Loucy (cell line): ENCODE results near the gene STUM.

Experiments
- H2AFZ ChIP-seq: fragments of 200-600 bp; sonication (generic); 2 replicates; pipeline ENCODE4 v1.6.0; 2016; ENCODE audit warnings: antibody characterized with exemption, mild to moderate bottlenecking, low read length, moderate library complexity
- H3F3A ChIP-seq: fragments of 200-600 bp; 2 replicates; pipeline ENCODE4 v1.6.0; 2016; ENCODE audit warnings: antibody characterized with exemption, low read depth, mild to moderate bottlenecking
- H3K27me3 ChIP-seq: fragments of 200-600 bp; sonication (generic); 2 replicates; pipeline ENCODE4 v1.6.1; 2014; ENCODE audit warnings: low read length, mild to moderate bottlenecking; ENCODE audit not compliant: insufficient read depth, poor library complexity, severe bottlenecking
- H3K36me3 ChIP-seq: fragments of 200-600 bp; sonication (generic); 2 replicates; pipeline ENCODE4 v1.6.1; 2016; ENCODE audit warnings: low read length; ENCODE audit not compliant: insufficient read depth
- H3K4me1 ChIP-seq: fragments of 200-600 bp; sonication (generic); 2 replicates; pipeline ENCODE4 v1.5.1; 2014; ENCODE audit warnings: low read length, mild to moderate bottlenecking; ENCODE audit not compliant: insufficient read depth, poor library complexity, severe bottlenecking
- H3K4me2 ChIP-seq: fragments of 200-600 bp; sonication (generic); 2 replicates; pipeline ENCODE4 v1.6.0; 2014; ENCODE audit warnings: antibody characterized with exemption, low read length, low read depth, mild to moderate bottlenecking; ENCODE audit not compliant: poor library complexity, severe bottlenecking
- H3K4me3 ChIP-seq: fragments of 200-600 bp; sonication (generic); 2 replicates; pipeline ENCODE4 v1.5.1; 2014; ENCODE audit warnings: low read length, mild to moderate bottlenecking, mixed read lengths; ENCODE audit not compliant: poor library complexity, severe bottlenecking
- H3K79me2 ChIP-seq: fragments of 200-600 bp; sonication (generic); 2 replicates; pipeline ENCODE4 v1.6.1; 2014; ENCODE audit warnings: low read length; ENCODE audit not compliant: insufficient read depth
- H3K9ac ChIP-seq: fragments of 200-600 bp; sonication (generic); 2 replicates; pipeline ENCODE4 v1.6.0; 2014; ENCODE audit warnings: mild to moderate bottlenecking, low read depth, low read length, moderate library complexity; ENCODE audit not compliant: poor library complexity, severe bottlenecking
- H3K9me2 ChIP-seq: fragments of 200-600 bp; sonication (generic); replicated peaks from 2 replicates; pipeline ENCODE4 v1.6.1; 2016; ENCODE audit warnings: low read depth, low read length, mixed read lengths
- H3K9me3 ChIP-seq: fragments of 200-600 bp; sonication (generic); 2 replicates; pipeline ENCODE4 v1.6.1; 2014; ENCODE audit warnings: mild to moderate bottlenecking, antibody characterized with exemption, low read length, low read depth; ENCODE audit not compliant: insufficient read depth
- H4K20me1 ChIP-seq: fragments of 200-600 bp; sonication (generic); 2 replicates; pipeline ENCODE4 v1.6.0; 2014; ENCODE audit warnings: antibody characterized with exemption, low read length, mild to moderate bottlenecking; ENCODE audit not compliant: insufficient read depth, poor library complexity, severe bottlenecking
- EZH2phosphoT487 ChIP-seq: fragments of 200-600 bp; IDR thresholded peaks from 2 replicates; pipeline ENCODE4 v1.6.1; 2018; ENCODE audit warnings: antibody characterized with exemption, mild to moderate bottlenecking, moderate library complexity, borderline replicate concordance
- TF ChIP-seq, protein P1 (sequence below): fragments of 200-600 bp; sonication (generic); conservative IDR thresholded peaks from 2 replicates; pipeline ENCODE4 v1.5.1; 2014; ENCODE audit warnings: mild to moderate bottlenecking, antibody characterized with exemption, low read length

The STUM gene

DNA sequence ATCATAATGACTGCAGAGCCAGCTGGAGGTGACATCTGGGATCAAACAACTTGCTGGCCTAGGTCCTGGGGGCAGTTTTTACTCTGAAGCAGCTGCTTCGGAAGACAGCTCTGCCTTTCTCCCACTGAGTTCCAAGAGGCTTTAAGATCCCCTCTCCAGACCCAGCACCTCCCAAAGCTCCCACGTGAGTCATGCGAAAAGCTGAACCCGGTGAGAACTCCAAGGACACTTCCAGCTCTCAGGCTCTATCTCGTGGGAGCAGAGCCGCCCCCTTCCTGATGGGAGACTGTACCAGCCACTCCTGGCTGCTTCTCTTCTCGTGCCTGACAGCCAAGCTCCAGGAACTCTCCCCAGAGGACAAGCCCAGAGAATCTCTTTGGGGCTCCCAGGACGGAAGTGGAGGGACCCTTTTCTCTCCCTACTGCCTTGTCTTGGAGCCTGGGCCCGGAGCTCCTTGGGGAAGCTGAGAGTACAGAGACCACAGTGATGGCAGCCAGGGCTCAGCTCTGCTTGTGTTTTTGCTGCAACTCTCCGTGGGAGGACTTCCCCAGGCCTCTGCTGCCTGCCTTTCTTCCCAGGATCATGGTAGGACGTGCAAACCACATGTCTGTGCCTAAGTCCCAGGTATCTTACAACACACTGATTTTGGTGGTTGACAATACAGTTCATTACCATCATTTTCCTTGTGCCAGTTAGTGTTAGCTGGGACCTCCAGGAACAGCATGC lies 40.6 kb downstream of the STUM start:
- no peak overlapping the region for H3K9ac ChIP-seq
- H3K36me3 ChIP-seq, result no peaks in the 10 kb centered on the region
- no peak overlapping the region for H3K4me3 ChIP-seq
- no peak overlapping the region for H3K4me2 ChIP-seq
- no peak for TF ChIP-seq EZH2phosphoT487
- TF ChIP-seq, protein P1, sequence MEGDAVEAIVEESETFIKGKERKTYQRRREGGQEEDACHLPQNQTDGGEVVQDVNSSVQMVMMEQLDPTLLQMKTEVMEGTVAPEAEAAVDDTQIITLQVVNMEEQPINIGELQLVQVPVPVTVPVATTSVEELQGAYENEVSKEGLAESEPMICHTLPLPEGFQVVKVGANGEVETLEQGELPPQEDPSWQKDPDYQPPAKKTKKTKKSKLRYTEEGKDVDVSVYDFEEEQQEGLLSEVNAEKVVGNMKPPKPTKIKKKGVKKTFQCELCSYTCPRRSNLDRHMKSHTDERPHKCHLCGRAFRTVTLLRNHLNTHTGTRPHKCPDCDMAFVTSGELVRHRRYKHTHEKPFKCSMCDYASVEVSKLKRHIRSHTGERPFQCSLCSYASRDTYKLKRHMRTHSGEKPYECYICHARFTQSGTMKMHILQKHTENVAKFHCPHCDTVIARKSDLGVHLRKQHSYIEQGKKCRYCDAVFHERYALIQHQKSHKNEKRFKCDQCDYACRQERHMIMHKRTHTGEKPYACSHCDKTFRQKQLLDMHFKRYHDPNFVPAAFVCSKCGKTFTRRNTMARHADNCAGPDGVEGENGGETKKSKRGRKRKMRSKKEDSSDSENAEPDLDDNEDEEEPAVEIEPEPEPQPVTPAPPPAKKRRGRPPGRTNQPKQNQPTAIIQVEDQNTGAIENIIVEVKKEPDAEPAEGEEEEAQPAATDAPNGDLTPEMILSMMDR, result no peak
- H3F3A ChIP-seq, result no peaks in the 10 kb centered on the region
- no peaks in the 10 kb centered on the region for H3K9me2 ChIP-seq
- peaks cover 7% of the 10 kb centered on the region for H3K4me1 ChIP-seq
- H4K20me1 ChIP-seq, result no peaks in the 10 kb centered on the region
- H3K9me3 ChIP-seq, result no peaks in the 10 kb centered on the region
- no peaks in the 10 kb centered on the region for H3K79me2 ChIP-seq
- no peaks in the 10 kb centered on the region for H3K27me3 ChIP-seq
- no peak overlapping the region for H2AFZ ChIP-seq

DNA sequence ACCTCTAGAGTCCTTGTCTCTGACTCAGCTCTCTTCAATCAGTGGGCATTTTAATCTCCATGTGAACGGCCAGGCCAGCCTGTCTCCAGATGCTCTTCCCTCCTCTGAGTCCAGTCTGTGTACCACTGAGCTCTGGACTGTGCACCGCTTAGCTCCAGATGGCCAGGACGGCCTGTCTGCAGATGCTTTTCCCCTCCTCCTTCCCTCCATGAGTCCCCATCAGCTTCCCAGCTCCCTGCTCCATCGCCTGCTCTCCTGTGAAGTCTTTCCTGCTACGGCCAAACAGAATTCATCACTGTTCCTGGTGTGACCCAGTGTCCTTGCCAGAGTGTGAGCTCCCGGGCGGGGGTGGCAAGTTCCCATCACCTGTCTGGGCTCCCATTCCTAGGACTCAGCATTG lies 42.0 kb downstream of the STUM start:
- no peaks in the 10 kb centered on the region for H3F3A ChIP-seq
- H4K20me1 ChIP-seq, result no peaks in the 10 kb centered on the region
- H3K4me1 ChIP-seq, result no peaks in the 10 kb centered on the region
- TF ChIP-seq EZH2phosphoT487, result no peak
- TF ChIP-seq, protein P1, result no peak
- H3K9ac ChIP-seq, result no peak overlapping the region
- H3K4me2 ChIP-seq, result no peak overlapping the region
- no peak overlapping the region for H3K4me3 ChIP-seq
- H3K9me2 ChIP-seq, result no peaks in the 10 kb centered on the region
- H3K36me3 ChIP-seq, result no peaks in the 10 kb centered on the region
- H3K79me2 ChIP-seq, result no peaks in the 10 kb centered on the region
- H2AFZ ChIP-seq, result no peak overlapping the region
- H3K27me3 ChIP-seq, result no peaks in the 10 kb centered on the region
- H3K9me3 ChIP-seq, result no peaks in the 10 kb centered on the region

DNA sequence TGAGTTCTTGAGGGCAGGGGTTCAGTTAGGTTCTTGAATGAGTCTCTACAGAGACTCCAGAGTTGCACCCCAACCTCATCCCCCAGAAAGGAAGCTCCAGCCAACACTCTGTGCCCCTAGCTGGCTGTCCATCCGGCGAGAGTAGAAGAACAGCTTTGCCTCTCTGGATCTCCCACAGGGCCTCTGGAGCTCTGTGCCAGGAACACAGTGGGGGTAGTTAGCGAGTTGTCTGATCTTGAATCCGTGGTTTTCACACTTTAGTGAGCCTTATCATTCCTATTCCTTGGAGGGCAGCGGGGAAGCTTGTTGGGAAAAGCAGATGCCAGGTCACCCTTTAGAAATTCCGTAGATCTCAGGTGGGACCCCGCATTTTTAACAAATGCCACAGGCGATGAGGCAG lies 45.0 kb downstream of the STUM start:
- no peak overlapping the region for H3K4me3 ChIP-seq
- H3K27me3 ChIP-seq, result no peaks in the 10 kb centered on the region

More for the DNA sequence above, 45.0 kb downstream of the STUM start:
- Histone ChIP-seq H3K79me2 (no peaks in the 10 kb centered on the region), H3K36me3 (no peaks in the 10 kb centered on the region), H2AFZ (no peak overlapping the region), H3K4me2 (no peak overlapping the region), H3K4me1 (peaks cover 5% of the 10 kb centered on the region), H4K20me1 (no peaks in the 10 kb centered on the region), H3K9ac (no peak overlapping the region), H3F3A (no peaks in the 10 kb centered on the region), H3K9me2 (no peaks in the 10 kb centered on the region), H3K9me3 (no peaks in the 10 kb centered on the region)
- TF ChIP-seq EZH2phosphoT487, result no peak
- TF ChIP-seq, protein P1, result no peak
